GM18858 (cell line): Measurements from ENCODE around the gene SLIT1.
"Not testable (repeated sequence)": the region's sequence is repeated elsewhere in the genome, so short reads cannot be mapped to it uniquely, and the experiment has no call there.

Experiments used
- ATAC-seq: cut with Tn5 transposase; IDR thresholded peaks from one replicate; pipeline ENCODE4 v1.9.1; 2021; ENCODE audit not compliant: unreplicated experiment

The SLIT1 gene

GRCh38 chr10:97087296-97087695 lies 98.5 kb downstream of the SLIT1 start:
- ATAC-seq: no peak

GRCh38 chr10:97086530-97086929 lies 99.2 kb downstream of the SLIT1 start:
- ATAC-seq: no peak

GRCh38 chr10:97083228-97083829 lies 102.4 kb downstream of the SLIT1 start:
- no peak for ATAC-seq

- ATAC-seq: not testable (repeated sequence)
Observed at GRCh38 chr10:97082575-97082974, 103.2 kb downstream of the SLIT1 start.

GRCh38 chr10:97081621-97082235 lies 104.0 kb downstream of the SLIT1 start:
- ATAC-seq: no peak

- no peak for ATAC-seq
Observed at GRCh38 chr10:97080051-97080776, 105.5 kb downstream of the SLIT1 start.

GRCh38 chr10:97079448-97079847 lies 106.3 kb downstream of the SLIT1 start:
- no peak for ATAC-seq

GRCh38 chr10:97078938-97079445 lies 106.8 kb downstream of the SLIT1 start:
- ATAC-seq: no peak

- ATAC-seq: no peak
Observed at GRCh38 chr10:97078261-97078937, 107.4 kb downstream of the SLIT1 start.

GRCh38 chr10:97076781-97077180 lies 109.0 kb downstream of the SLIT1 start:
- ATAC-seq: no peak

GRCh38 chr10:97075961-97076525 lies 109.7 kb downstream of the SLIT1 start:
- no peak for ATAC-seq

GRCh38 chr10:97075421-97075820 lies 110.3 kb downstream of the SLIT1 start:
- no peak for ATAC-seq

GRCh38 chr10:97074256-97075145 lies 111.3 kb downstream of the SLIT1 start:
- ATAC-seq: no peak

GRCh38 chr10:97072851-97073665 lies 112.7 kb downstream of the SLIT1 start:
- no peak for ATAC-seq

GRCh38 chr10:97071496-97071895 lies 114.3 kb downstream of the SLIT1 start:
- no peak for ATAC-seq

GRCh38 chr10:97069576-97070362 lies 116.0 kb downstream of the SLIT1 start:
- no peak for ATAC-seq

GRCh38 chr10:97069026-97069425 lies 116.7 kb downstream of the SLIT1 start:
- ATAC-seq: no peak

- ATAC-seq: no peak
Observed at GRCh38 chr10:97067716-97068391, 117.9 kb downstream of the SLIT1 start.
